Mesodermal cell (in vitro differentiated cells): ENCODE measurements around the gene FLVCR1.
"Not testable (repeated sequence)": the region's sequence is repeated elsewhere in the genome, so short reads cannot be mapped to it uniquely, and the experiment has no call there.

ENCODE experiments used
- H3K27ac ChIP-seq: 2 replicates; pipeline ENCODE4 v1.7.0; 2013; ENCODE audit warnings: mild to moderate bottlenecking, low read depth, low read length, moderate library complexity; ENCODE audit not compliant: severe bottlenecking
- H3K36me3 ChIP-seq: 2 replicates; pipeline ENCODE4 v1.7.1; 2013; ENCODE audit warnings: mild to moderate bottlenecking, low read length, moderate library complexity; ENCODE audit not compliant: control insufficient read depth, insufficient read depth
- H3K4me1 ChIP-seq: one replicate; pipeline ENCODE4 v1.7.1; 2013; ENCODE audit warnings: mild to moderate bottlenecking, low read length; ENCODE audit not compliant: insufficient read depth, control insufficient read depth, poor library complexity, severe bottlenecking
- H3K4me3 ChIP-seq: 2 replicates; pipeline ENCODE4 v1.7.0; 2013; ENCODE audit warnings: low read length, control low read depth, mild to moderate bottlenecking; ENCODE audit not compliant: insufficient read depth, poor library complexity, severe bottlenecking; ENCODE audit errors: extremely low read depth
- H3K9me3 ChIP-seq: 2 replicates; pipeline ENCODE4 v1.7.1; 2013; ENCODE audit warnings: mild to moderate bottlenecking, low read length, moderate library complexity; ENCODE audit not compliant: control insufficient read depth
- WGBS, 2 experiments: methylation state at CpG; one replicate each; pipeline ENCODE4 v1.1.5; 2013; ENCODE audit warnings: missing lambda C conversion rate in 2 of 2; ENCODE audit not compliant: insufficient coverage in 2 of 2; 5-methylcytosine and 5-hydroxymethylcytosine counted together

FLVCR1 gene

GRCh38 chr1:212828395-212828794 is 29.7 kb upstream of the FLVCR1 start:
- Histone ChIP-seq H3K36me3 (no peaks in the 10 kb centered on the region), H3K4me3 (no peak overlapping the region), H3K4me1 (no peaks in the 10 kb centered on the region), H3K27ac (no peak overlapping the region), H3K9me3 (peaks cover 16% of the 10 kb centered on the region)
- WGBS, 2 experiments: 89 to 100% methylated on average over 1 of the region's 2 CpGs

GRCh38 chr1:212833211-212834207 is 24.6 kb upstream of the FLVCR1 start:
- not testable (repeated sequence) for H3K9me3 ChIP-seq, H3K27ac ChIP-seq, H3K36me3 ChIP-seq, H3K4me3 ChIP-seq, H3K4me1 ChIP-seq
- 72 to 88% methylated on average over 4 of the region's 8 CpGs for WGBS, 2 experiments

- H3K9me3 ChIP-seq: no peaks in the 10 kb centered on the region
- no peak overlapping the region for H3K27ac ChIP-seq
- WGBS, 2 experiments: 95 to 100% methylated on average over 2 to 3 of the region's 5 CpGs
- H3K36me3 ChIP-seq: no peaks in the 10 kb centered on the region
- no peaks in the 10 kb centered on the region for H3K4me1 ChIP-seq
- H3K4me3 ChIP-seq: no peak overlapping the region
Observed at GRCh38 chr1:212838145-212838544, 19.9 kb upstream of the FLVCR1 start.

- not testable (repeated sequence) for H3K36me3 ChIP-seq, H3K4me3 ChIP-seq, H3K9me3 ChIP-seq, H3K27ac ChIP-seq, H3K4me1 ChIP-seq
- WGBS, 2 experiments: 74 to 75% methylated on average over 2 of the region's 3 CpGs
Observed at GRCh38 chr1:212844521-212844920, 13.6 kb upstream of the FLVCR1 start.

GRCh38 chr1:212847549-212847948 is 10.5 kb upstream of the FLVCR1 start, which contains the start of gene SPATA45:
SPATA45 (minus strand) TSS chr1:212847649; CDS start chr1:212836149, 11,500 bp downstream.
- H3K36me3 ChIP-seq: no peaks in the 10 kb centered on the region
- no peaks in the 10 kb centered on the region for H3K9me3 ChIP-seq
- 81 to 83% methylated on average over 3 of the region's 4 CpGs for WGBS, 2 experiments
- H3K27ac ChIP-seq: no peak within 1 kb of the TSS
- no peaks in the 10 kb centered on the region for H3K4me1 ChIP-seq
- H3K4me3 ChIP-seq: no peak within 1 kb of the TSS

GRCh38 chr1:212852105-212852688 is 5.9 kb upstream of the FLVCR1 start:
- H3K9me3 ChIP-seq: no peaks in the 10 kb centered on the region
- H3K36me3 ChIP-seq: no peaks in the 10 kb centered on the region
- WGBS, 2 experiments: 74% methylated on average over 2 of the region's 5 CpGs; no CpG with 5 or more reads in 1 of the 2 experiments
- H3K4me3 ChIP-seq: no peak overlapping the region
- H3K4me1 ChIP-seq: no peaks in the 10 kb centered on the region
- no peak overlapping the region for H3K27ac ChIP-seq

GRCh38 chr1:212853658-212854057 is 4.4 kb upstream of the FLVCR1 start:
- 87 to 90% methylated on average over 3 of the region's 5 CpGs for WGBS, 2 experiments
- Histone ChIP-seq H3K36me3 (no peaks in the 10 kb centered on the region), H3K27ac (no peak overlapping the region), H3K4me1 (no peaks in the 10 kb centered on the region), H3K4me3 (no peak overlapping the region), H3K9me3 (no peaks in the 10 kb centered on the region)

GRCh38 chr1:212856755-212857154 is 1.3 kb upstream of the FLVCR1 start:
- 84 to 89% methylated on average over 11 to 12 of the region's 16 CpGs for WGBS, 2 experiments
- peak overlapping the region; percentile 82 for H3K4me3 ChIP-seq
- H3K36me3 ChIP-seq: peaks cover 10% of the 10 kb centered on the region
- no peaks in the 10 kb centered on the region for H3K4me1 ChIP-seq
- H3K9me3 ChIP-seq: no peaks in the 10 kb centered on the region
- H3K27ac ChIP-seq: no peak overlapping the region

- Histone ChIP-seq H3K4me1 (no peaks in the 10 kb centered on the region), H3K27ac (peak overlapping the region; percentile 87), H3K9me3 (no peaks in the 10 kb centered on the region), H3K36me3 (peaks cover 23% of the 10 kb centered on the region), H3K4me3 (peak overlapping the region; percentile 82)
- 0% methylated on average over 39 to 53 of the region's 54 CpGs for WGBS, 2 experiments
Observed at GRCh38 chr1:212858461-212859265, 588 bp downstream of the FLVCR1 start.

GRCh38 chr1:212860713-212861581 is 2.9 kb downstream of the FLVCR1 start:
- H3K36me3 ChIP-seq: peaks cover 36% of the 10 kb centered on the region
- no peaks in the 10 kb centered on the region for H3K4me1 ChIP-seq
- H3K9me3 ChIP-seq: no peaks in the 10 kb centered on the region
- no peak overlapping the region for H3K27ac ChIP-seq
- 26 to 30% methylated on average over 3 of the region's 5 CpGs for WGBS, 2 experiments
- peak overlapping the region; percentile 82 for H3K4me3 ChIP-seq
